GM21576 (cell line): ENCODE data around the gene ALG1.
"Not testable (repeated sequence)": the region's sequence is repeated elsewhere in the genome, so short reads cannot be mapped to it uniquely, and the experiment has no call there.

ENCODE experiments used
- ATAC-seq: cut with Tn5 transposase; IDR thresholded peaks from one replicate; pipeline ENCODE4 v1.9.1; 2021; ENCODE audit warnings: mild to moderate bottlenecking, moderate library complexity; ENCODE audit not compliant: unreplicated experiment

Gene ALG1

GRCh38 chr16:5097061-5097469, 25.4 kb downstream of the ALG1 start:
- ATAC-seq, result not testable (repeated sequence)

- ATAC-seq, result peak; percentile 88
Measured at GRCh38 chr16:5097470-5098220, 26.0 kb downstream of the ALG1 start, which contains the start of gene EEF2KMT. TSS of gene EEF2KMT (minus strand) at chr16:5097795. CDS start at chr16:5097739, 56 bp downstream.

- peak; percentile 64 for ATAC-seq
Measured at GRCh38 chr16:5098221-5099159, 26.8 kb downstream of the ALG1 start.

GRCh38 chr16:5099174-5099573, 27.5 kb downstream of the ALG1 start:
- ATAC-seq, result not testable (repeated sequence)

GRCh38 chr16:5103296-5104032, 31.8 kb downstream of the ALG1 start:
- not testable (repeated sequence) for ATAC-seq

GRCh38 chr16:5105039-5105438, 33.4 kb downstream of the ALG1 start:
- ATAC-seq, result not testable (repeated sequence)

- ATAC-seq, result no peak
Measured at GRCh38 chr16:5108505-5109158, 37.0 kb downstream of the ALG1 start.

- not testable (repeated sequence) for ATAC-seq
Measured at GRCh38 chr16:5110933-5111332, 39.3 kb downstream of the ALG1 start.

- ATAC-seq, result not testable (repeated sequence)
Measured at GRCh38 chr16:5116780-5117295, 45.2 kb downstream of the ALG1 start.

- not testable (repeated sequence) for ATAC-seq
Measured at GRCh38 chr16:5117300-5118087, 45.9 kb downstream of the ALG1 start.

- ATAC-seq, result not testable (repeated sequence)
Measured at GRCh38 chr16:5131467-5132004, 59.9 kb downstream of the ALG1 start.

- not testable (repeated sequence) for ATAC-seq
Measured at GRCh38 chr16:5132915-5133600, 61.4 kb downstream of the ALG1 start.

- not testable (repeated sequence) for ATAC-seq
Measured at GRCh38 chr16:5134739-5135452, 63.3 kb downstream of the ALG1 start.
